GM12872 (cell line): ENCODE results near the gene VWA8.

ENCODE experiments used
- TF ChIP-seq, protein P1 (sequence below): IDR thresholded peaks from 3 replicates; pipeline ENCODE4 v1.5.1; 2011; ENCODE audit warnings: low read depth, mild to moderate bottlenecking, low read length, moderate library complexity; ENCODE audit not compliant: insufficient read depth

Gene VWA8

DNA sequence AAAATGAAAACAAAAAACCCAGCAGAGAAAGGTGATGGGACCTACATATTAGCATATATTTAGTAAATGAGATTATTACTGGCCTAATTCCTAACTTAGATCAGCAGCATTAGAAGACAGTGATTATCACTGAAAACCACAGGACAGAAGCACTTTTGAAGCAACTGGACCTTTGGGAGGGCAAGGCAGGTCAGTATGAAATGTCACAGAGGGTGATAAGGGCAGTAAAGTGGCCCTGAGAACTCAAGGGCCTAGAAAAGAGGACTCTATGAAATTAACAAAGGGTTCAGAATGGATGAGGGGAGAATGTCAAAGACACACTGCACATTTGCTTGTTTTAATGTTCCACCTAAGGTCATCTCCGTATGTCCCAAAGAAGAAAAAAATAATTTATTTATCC lies 148.7 kb downstream of the VWA8 start:
- TF ChIP-seq, protein P1, sequence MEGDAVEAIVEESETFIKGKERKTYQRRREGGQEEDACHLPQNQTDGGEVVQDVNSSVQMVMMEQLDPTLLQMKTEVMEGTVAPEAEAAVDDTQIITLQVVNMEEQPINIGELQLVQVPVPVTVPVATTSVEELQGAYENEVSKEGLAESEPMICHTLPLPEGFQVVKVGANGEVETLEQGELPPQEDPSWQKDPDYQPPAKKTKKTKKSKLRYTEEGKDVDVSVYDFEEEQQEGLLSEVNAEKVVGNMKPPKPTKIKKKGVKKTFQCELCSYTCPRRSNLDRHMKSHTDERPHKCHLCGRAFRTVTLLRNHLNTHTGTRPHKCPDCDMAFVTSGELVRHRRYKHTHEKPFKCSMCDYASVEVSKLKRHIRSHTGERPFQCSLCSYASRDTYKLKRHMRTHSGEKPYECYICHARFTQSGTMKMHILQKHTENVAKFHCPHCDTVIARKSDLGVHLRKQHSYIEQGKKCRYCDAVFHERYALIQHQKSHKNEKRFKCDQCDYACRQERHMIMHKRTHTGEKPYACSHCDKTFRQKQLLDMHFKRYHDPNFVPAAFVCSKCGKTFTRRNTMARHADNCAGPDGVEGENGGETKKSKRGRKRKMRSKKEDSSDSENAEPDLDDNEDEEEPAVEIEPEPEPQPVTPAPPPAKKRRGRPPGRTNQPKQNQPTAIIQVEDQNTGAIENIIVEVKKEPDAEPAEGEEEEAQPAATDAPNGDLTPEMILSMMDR: no peak

DNA sequence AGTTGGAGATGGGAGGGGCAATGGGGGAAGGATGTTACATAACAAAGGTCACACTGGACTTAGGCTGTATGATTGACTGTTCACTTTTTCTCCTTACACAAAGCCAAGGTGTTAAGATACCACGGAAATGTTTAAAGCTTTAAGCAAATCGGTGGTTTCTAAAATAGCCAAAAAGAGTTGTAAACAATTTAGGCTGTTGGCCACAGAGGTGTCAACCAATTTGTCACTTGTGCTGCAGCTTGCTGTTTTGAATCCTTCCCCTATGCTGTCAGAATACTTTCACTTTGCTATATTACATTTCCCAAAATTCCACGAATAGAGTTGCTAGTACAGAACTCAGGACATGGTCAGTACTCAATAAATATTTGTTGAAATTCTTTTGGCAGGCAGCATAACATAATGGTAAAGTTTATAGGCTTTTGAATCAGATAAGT lies 149.3 kb downstream of the VWA8 start:
- TF ChIP-seq, protein P1: no peak

DNA sequence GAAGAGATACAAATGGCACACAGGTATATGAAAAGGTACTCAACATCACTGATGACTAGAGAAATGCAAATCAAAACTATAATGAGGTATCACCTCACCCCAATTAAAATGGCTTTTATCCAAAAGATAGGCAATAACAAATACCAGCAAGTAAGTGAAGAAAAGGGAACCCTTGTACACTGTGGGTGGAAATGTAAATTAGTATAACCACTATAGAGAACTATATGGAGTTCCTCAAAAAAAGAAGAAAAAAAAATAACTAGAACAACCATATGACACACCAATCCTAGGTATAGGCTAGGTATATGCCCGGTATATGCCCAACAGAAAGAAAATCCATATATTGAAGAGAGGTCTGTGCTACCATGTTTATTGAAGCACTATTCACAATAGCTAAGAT lies 150.9 kb downstream of the VWA8 start:
- TF ChIP-seq, protein P1: no peak

DNA sequence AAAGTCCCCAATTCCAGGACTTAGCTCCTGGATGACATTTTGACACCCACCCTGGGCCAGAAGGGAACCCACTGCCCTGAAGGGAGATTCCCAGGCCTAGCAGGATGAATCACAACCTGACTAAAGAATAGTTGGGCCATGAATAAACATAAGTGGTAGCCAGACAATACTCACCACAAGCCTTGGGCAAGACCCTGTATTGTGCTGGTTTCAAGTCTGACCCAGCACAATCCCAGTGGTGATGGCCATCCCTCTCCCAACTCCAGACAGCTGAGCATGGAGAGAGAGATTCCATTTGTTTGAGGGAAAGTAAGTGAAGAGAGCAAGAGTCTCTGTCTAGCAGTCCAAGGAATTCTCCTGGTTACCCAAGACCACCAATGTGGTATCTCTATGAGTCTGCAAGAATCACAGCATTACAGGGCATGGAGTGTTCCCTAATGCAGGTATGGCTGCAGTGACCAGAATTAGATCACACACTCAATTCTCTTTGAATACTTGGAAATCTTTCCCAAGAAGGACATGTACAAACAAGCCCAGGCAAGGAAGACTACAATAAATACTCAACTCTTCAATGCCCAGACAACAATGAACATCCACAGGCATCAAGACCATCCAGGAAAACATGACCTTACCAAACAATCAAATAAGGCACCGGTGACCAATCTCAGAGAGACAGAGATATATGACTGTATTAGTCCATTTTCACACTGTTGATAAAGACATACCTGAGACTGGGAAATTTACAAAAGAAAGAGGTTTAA lies 158.0 kb downstream of the VWA8 start:
- TF ChIP-seq, protein P1: no peak

DNA sequence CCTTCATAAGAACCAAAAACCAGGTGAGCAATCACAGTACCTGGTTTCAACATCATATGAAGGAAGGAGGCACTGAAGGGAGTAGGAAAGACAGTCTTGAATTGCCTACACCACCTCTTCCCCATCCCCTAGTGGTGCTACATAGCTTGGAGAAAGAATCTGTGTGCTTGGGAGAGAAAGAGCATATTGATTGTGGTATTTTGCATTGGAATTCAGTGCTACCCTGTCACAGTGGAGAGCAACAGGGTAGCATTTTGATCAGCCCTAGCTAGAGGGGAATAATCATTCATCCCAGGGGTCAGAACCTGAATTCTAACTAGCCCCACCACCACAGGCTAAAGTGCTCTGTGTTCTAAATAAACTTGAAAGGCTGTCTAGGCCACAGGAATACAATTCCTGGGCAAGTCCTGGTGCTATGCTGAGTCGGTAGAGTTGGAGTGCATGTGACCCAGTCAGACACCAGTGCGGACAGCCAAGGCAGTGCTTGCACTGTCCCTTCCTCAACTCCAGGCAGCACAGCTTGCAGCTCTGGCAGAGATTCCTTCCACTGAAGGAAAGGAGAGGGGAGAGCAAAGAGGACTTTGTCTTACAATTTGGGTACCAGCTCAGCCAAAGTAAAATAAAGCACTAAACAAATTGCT lies 158.7 kb downstream of the VWA8 start:
- TF ChIP-seq, protein P1: no peak

DNA sequence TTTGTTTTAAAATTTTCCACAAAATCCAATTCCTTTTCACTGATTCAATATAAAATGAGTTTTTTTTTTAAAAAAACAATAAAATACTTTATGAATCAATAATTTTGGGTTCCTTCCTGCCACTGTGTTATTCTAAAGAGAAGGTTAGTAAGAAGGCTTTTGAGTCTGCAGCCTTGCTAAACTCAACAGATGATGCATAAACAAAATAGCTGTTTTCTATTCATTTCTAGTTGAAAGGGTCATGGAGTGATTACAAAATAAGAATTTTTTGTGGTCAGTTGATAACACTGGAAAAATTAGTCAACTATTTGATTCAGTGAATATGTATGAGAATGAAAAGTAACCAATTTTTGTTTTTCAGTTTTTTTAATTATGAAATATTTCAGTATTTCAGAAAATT lies 169.9 kb downstream of the VWA8 start:
- TF ChIP-seq, protein P1: no peak

DNA sequence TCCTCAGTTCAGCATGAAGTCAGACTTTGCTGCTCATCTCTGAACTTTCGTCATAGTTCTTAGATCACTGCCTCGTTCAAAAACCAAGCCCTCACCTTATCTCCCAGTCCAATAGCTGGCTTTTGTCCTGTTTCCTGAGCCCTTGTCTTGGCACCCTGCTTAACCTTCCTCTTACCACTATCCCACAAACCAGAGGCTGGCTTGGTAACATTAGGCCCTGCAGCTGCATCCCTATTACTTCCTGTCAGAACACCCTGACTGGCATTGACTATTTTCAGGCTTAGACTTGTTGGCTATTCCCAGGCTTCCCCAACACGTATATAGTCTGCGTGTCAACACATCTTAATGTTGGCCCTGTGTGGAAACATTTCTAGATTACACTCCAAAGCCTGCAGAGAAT lies 172.4 kb downstream of the VWA8 start:
- TF ChIP-seq, protein P1: no peak
